ENCODE data around the gene GABARAP. TPM values are rescaled to one million over a fixed set of nuclear protein-coding genes. Genes with fewer than 3 reads are reported as not detected.

GABARAP gene
- total and polyA plus RNA-seq, 2 of the 13 experiments (the other 11 are each of a cell fraction or from before 2014, with no cell fraction given): 161 to 310 TPM

- TF ChIP-seq ZFP36 (IDR thresholded peaks at IDR 0.05; ENCODE audit: borderline replicate concordance, low read depth, low read length, partially characterized antibody) (no peak), ZNF329 (CRISPR knock-in tag; IDR thresholded peaks at IDR 0.05; ENCODE audit: low read depth) (peak; percentile 82), ATAD3A (CRISPR knock-in tag; IDR thresholded peaks at IDR 0.05) (no peak), NFYB (CRISPR knock-in tag; IDR thresholded peaks at IDR 0.05) (0 out of 2 replicates have a peak, but pooled peaks have one; percentile 3), ZBTB26 (CRISPR knock-in tag; IDR thresholded peaks at IDR 0.05; ENCODE audit: borderline replicate concordance) (peak; percentile 56; the same call in 1 of the 2 replicates), IKZF5 (CRISPR knock-in tag; IDR thresholded peaks at IDR 0.05) (peak; percentile 82), ZBTB7A (CRISPR knock-in tag; IDR thresholded peaks at IDR 0.05) (peak; percentile 67; the same call in 1 of the 2 replicates), ZNF333 (CRISPR knock-in tag; IDR thresholded peaks at IDR 0.05; ENCODE audit: borderline replicate concordance) (peak; percentile 32; the same call in 1 of the 2 replicates), ZNF580 (CRISPR knock-in tag; IDR thresholded peaks at IDR 0.05; ENCODE audit: borderline replicate concordance, low read depth) (peak; percentile 45; the same call in 1 of the 2 replicates), ZNF816 (CRISPR knock-in tag; IDR thresholded peaks at IDR 0.05; ENCODE audit: borderline replicate concordance) (peak; percentile 54; the same call in 1 of the 2 replicates), STAT5B (CRISPR knock-in tag; IDR thresholded peaks at IDR 0.05) (0 out of 2 replicates have a peak, but pooled peaks have one; percentile 17), SPEN (CRISPR knock-in tag; IDR thresholded peaks at IDR 0.05; ENCODE audit: low read depth) (peak; percentile 44), MAFK (conservative IDR thresholded peaks at IDR 0.05 in 1 of 2, IDR thresholded peaks at IDR 0.05 in 1 of 2; ENCODE audit: low read length in 2 of 2) (peak; percentile 2 to 15; a peak in 1 of 4 replicates), ZSCAN25 (CRISPR knock-in tag; IDR thresholded peaks at IDR 0.05) (peak; percentile 66), KAT8 (CRISPR knock-in tag; IDR thresholded peaks at IDR 0.05) (peak; percentile 65), HNRNPK (IDR thresholded peaks at IDR 0.05; ENCODE audit: low read depth, low read length, poor library complexity, severe bottlenecking) (peak; percentile 68), HMG20A (CRISPR knock-in tag; IDR thresholded peaks at IDR 0.05; ENCODE audit: borderline replicate concordance) (no peak), ZSCAN31 (CRISPR knock-in tag; IDR thresholded peaks at IDR 0.05; ENCODE audit: low read depth) (peak; percentile 24), DRAP1 (CRISPR knock-in tag; IDR thresholded peaks at IDR 0.05) (peak; percentile 78), GMEB1 (CRISPR knock-in tag; IDR thresholded peaks at IDR 0.05; ENCODE audit: borderline replicate concordance) (peak; percentile 95), MYC (CRISPR knock-in tag; IDR thresholded peaks at IDR 0.05; ENCODE audit: borderline replicate concordance) (peak; percentile 69; the same call in 1 of the 2 replicates), ZNF883 (CRISPR knock-in tag; IDR thresholded peaks at IDR 0.05; ENCODE audit: not compliant biosample characterization) (peak; percentile 91)
These were observed 22.2 kb downstream of the GABARAP start, which contains the start of the genes ACADVL and DLG4 (continued) for GRCh38 chr17:7219812-7220592.
